Stimulated activated CD8-positive, alpha-beta memory T cell treated with anti-CD3 and anti-CD28 coated beads, Interleukin-15, amount 100 ng/mL, for 4 hours (primary cell): Measurements from ENCODE around the gene CXCR2.
A peak's percentile ranks its signal among the peaks of the same experiment; 100 is the strongest.
"Not testable (repeated sequence)": the region's sequence is repeated elsewhere in the genome, so short reads cannot be mapped to it uniquely, and the experiment has no call there.

Source experiments
- DNase-seq, 2 donors: peaks; one replicate each; pipeline ENCODE4 v3.0.0-alpha.2; 2020; ENCODE audit warnings: low read depth in 2 of 2

CXCR2 gene

DNA sequence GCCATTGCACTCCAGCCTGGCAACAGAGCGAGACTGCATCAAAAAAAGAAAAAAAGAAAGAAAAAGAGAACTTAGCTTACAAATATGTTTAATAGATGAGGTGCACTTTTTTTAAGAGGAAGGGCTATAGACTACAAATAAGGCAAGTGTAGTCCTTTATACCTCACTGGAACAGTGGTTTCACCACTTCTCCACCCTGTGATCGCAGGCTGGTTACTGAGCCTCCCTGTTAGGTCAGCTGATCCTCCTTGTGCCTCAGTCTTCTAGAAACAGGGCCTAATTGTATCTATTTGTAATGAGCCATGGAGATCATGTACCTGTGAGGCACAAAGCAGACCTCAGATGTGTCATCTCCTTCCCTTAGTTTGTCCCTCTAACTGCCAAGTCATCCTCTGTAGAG lies 4.5 kb downstream of the CXCR2 start:
- DNase-seq: no peak

DNA sequence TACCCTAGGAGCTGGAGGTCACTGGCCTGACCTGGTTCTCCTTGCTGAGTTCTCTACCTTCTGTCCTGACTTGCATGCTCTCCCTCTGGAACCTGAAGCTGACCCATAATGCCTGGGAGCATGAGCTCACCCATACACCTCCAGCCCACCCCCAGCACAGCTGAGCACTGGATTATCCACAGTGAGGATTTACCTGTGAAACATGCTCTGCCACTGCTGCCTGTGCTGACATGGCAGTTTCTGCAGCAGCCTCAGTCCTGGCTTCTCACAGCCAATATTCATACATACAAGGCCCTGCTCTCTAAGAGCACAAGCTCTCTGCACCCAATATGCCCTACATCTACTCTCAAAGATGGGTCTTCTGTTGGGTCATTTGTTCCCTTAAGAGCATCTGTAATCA lies 5.0 kb downstream of the CXCR2 start:
- DNase-seq: no peak

DNA sequence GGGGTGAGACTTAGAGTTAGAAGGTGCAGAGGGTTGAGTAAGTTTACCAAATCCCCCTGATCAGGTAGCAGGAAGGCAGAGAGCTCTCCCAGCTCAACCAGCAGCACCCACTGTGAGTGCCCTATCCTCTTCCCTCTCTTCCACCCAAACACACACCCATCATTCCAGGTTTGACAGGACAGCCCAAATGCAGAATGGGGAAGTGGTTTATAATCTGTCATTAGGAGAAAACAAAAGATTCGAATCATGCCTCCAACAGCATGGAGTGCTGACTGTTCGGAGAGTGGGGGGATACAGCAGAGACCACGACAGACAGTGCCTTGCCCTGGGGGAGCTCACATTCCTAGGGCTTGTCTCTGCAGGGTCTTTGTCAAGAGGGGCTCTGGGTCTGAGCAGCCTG lies 11.7 kb downstream of the CXCR2 start:
- no peak for DNase-seq

DNA sequence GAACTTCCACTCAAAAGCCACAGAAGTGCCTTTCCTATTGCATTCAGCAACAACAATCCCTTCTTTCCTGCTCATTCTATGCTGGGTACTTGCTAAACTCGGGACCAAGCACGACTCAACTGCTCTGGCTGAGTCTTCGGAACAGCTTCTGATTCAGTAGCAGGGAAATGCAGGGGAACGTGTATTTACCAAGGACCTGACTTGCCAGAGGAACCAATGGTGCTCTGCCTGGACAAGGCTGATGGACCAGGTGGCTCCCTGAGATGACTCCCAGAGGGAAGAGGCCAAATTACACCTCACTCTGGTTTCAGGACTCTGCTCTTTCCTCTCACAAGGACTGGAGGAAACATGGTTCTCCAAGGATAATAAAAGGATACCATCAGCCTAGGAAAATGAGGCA lies 12.2 kb downstream of the CXCR2 start:
- no peak for DNase-seq

DNA sequence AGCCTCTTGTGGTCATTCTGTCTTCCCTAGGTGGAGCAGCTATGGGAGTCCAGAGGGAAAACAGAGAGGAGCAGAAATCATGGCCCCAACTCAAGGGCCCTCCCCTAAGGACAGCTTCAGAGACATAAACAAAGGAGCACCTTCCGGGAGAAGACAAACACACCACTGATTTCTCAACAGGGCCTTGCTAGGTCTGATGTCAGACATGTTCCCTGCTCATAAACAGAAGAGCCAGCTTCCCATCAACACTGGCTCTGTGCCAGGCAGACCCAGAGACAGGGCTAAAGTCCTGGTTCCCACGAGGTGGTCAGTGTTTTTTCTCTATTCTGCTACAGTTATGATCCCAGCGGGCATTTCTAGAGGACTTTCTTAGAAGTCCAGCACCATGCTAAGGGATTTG lies 19.3 kb downstream of the CXCR2 start:
- no peak for DNase-seq

DNA sequence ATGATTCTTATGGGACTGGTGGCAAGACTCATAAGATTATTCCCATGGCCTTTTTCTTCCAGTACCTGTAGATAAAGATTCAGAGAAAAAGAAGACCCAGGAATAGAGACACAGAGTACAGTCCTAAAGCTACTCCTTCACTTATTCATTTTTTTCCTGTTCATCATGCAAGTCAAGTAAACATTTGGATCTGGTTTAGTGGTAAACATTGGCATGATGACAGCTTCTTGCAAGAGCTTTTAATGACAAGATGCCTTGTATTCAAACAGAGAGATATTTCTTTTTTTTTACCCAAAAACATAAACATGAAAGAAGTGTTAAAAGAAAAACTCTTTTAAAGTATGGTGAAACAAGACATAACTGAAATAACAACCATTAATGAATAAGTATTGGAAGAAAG lies 20.2 kb downstream of the CXCR2 start:
- DNase-seq: no peak

DNA sequence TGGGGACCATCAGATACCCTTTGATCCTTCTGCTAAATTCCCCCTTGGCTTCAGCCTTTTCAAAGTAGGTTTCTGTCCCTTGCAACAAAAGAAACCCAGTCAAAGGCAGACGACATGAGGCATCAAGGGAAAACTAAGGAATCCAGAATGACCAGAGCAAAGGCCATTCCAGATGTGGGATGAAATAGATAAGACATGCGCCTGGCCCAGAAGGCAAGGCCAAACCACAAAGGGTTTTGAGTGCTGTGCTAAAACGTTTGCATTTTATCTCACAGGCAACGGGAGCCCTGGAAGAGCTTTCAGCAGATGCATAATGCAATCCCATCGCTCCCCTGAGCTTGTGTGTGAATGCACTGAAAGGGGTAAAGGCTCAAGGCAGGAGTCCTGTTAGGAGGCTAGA lies 23.3 kb downstream of the CXCR2 start:
- DNase-seq: no peak

DNA sequence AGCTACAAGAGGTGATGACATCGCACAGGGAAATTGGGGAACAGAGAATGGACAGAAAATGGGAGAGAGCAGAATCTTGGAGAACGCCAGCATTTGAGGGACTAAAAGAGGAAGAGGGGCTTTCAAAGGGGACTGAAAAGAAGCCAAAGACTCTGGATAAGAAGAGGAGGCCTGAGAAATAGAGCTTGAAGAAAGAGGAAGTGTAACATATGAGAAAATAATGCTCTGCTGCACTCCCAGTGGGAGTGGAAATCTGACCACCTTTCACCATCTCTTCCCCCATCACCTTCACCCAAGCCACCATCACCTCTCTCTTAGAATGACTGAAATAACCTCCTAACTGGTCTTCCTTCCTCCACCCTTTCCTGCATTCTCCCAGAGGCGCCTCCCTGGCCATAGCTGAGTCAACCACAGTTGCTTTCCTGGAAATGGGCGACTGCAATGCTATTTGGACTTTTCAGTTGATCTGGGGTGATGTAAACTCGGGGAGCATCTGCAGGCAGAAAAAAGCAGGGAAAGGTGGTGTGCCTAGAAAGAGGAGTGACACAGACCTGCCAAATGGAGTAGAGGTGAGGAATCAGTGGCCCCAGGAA lies 24.1 kb downstream of the CXCR2 start:
- no peak for DNase-seq

DNA sequence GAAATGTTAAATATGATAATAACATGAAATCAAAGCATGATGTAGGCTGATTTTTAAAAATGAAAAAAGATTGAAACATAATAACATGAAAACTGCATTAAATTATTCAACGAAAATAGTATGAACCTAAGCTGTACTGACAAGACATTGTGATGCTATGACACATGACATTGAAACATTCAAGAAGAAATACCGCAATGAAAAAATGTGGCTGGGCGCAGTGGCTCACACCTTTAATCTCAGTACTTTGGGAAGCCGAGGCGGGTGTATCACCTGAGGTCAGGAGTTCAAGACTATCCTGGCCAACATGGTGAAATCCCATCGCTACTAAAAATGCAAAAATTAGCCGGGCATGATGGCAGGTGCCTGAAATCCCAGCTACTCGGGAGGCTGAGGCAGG lies 26.3 kb downstream of the CXCR2 start:
- DNase-seq: no peak

DNA sequence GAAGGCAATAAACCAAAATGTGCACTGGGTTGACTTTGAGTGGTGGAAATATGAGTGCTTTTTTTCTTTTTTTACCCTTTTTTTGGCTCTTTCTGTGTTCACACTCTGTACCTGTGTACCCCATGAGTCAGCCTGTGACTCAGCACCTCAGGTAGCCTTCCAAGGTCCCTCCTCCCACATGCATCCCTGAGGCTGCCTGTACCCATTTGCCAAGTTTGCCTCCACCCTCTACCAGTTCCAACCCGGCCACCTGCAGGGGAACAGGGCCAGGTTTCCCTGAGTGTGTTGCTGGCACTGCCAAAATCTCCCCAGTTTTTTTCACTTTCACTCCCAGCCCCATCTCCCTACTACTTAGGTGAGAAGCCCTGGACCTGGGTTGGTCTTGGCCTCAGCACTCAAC lies 26.9 kb downstream of the CXCR2 start:
- no peak for DNase-seq

DNA sequence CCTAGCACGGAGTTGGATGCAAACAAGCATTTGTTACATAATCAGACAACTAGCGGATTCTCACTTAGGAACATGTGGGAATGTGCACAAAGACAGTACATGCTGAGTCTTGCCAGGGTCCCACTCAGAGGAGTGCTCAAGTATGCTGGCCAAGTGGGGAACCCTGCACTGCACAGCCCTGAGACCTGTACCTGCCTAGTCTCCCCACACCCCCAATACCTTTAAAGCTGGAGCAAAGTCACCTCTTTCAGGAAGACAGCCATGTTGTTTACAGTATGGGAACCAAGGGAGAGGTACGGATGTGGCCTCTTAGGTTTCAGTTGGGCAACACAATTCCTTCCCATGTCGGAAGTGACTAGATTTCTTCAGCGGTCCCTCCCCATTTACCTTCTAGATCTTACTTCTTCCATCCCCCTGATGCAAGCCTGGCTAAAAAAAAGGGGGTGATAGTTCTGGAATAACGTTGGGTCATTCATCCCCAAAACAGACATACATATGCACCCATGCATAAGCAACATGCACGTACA lies 30.2 kb downstream of the CXCR2 start:
- DNase-seq: no peak

DNA sequence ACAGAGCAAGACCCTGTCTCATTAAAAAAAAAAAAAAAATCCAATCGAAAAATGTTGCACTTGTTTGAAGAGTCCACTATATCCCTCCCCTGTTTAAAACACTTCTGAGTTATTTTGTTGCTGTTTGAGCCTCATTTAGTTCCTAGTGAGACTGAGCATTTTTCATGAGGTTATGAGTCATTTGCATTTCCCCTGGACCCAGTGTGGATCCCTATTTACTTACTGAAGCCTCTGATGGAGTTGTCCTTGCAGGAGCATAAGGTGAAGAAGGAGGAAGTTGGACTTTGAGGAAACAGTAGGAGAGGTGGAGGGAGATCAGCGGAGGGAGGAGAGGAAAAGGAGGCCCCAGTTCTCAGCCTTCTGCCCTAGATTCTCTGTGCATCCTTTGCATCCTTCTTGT lies 35.8 kb downstream of the CXCR2 start:
- no peak for DNase-seq

DNA sequence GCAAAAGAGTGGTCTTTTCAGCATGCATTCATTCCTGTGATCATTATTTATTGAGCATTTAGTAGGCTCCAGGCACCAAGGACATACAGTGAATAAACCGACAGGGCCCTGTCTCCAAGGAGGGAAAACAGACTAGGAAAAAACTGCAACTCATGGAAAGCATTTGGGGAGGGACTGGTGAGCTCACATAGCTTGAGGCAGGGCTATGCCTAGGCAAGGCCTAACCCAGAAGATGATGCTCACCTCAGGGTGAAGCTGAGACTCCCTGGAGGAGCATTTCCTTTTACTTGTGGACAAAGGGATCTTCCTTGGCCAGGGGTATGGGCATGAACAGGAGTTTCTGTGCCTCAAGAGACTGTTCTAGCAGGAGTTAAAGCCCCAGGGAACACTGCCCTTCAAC lies 37.0 kb downstream of the CXCR2 start:
- DNase-seq: no peak

DNA sequence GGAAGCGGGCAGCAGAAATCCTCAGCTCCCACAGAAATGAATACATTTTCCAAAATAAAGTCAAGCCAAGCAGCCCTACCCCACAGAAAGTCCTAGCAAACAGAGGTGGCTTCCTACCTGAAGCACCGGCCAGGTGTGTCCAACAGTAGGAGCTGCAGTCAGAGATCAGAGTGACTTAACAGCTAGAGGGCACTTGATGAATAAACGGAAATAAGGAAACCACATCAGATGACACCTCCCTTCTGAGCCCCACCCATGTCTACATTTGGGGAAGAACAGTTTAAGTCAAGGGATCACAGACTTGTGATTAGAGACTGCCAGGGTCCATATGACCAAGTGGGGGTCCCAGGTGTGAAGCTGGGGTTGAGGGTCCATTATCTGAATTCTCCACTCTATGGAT lies 41.0 kb downstream of the CXCR2 start, which contains the start of gene CXCR1:
Gene CXCR1, minus strand, starts transcription at position 172 of the 400 bp plus-strand sequence. CDS start 1,751 bp downstream, outside the sequence.
- peak in 1 of 2 donors; percentile 9 for DNase-seq

DNA sequence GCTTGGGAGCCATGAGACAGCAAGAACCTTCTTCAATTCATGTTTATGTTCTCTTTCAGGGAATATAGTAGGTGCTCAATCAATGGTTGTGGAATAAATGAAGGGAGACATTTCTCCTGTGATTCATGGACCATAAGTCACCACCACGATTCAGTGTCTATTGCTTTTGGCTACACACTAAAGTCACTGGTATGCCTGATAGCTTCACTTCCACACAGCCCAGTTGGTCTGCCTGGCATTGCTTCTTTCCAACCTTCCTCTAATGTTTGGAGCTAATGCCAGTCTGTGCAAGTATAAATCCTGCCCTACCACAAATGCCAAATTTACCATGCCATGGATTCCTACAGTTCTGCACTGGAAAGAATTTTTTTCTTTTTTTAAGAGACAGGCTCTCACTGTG lies 42.2 kb downstream of the CXCR2 start:
- DNase-seq: no peak

DNA sequence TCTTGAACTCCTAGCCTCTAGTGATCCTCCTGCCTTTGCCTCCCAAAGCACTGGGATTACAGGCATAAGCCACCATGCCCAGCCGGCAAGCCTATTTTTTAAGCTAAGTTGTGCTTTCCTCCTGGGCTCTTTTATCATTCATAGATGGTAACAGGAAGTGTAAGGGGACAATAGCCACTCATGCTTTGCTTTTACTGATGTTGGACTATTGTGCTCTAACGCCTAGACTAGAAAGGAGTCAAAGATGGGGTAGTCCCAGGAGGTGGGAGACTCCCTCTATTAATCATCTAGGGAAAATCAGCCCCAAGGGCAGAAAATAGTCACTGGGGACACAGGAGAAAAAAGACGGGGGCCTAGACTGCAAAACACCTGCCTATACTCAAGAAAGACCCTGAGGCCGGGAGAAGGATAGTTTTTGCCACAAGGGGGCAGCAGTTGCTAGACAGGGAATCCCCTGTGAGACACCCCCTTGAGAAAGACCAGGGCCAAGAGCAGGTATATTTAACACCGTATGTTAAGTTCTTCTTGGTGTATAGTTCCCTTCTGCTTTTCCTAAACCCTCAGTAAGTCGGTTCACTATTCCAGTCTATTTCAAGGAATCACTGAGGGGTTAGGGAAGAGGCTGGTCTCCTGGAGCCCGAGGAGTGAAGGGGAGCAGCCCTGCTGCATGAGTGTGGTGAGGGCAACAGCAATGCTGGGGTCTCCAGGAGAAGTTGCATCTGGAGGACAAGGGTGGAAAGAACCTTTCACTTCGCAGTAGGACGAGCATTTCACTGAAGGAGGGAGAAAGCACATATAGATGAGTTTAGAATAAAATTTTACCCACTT lies 43.0 kb downstream of the CXCR2 start:
- peak; percentile 30 to 59 for DNase-seq

DNA sequence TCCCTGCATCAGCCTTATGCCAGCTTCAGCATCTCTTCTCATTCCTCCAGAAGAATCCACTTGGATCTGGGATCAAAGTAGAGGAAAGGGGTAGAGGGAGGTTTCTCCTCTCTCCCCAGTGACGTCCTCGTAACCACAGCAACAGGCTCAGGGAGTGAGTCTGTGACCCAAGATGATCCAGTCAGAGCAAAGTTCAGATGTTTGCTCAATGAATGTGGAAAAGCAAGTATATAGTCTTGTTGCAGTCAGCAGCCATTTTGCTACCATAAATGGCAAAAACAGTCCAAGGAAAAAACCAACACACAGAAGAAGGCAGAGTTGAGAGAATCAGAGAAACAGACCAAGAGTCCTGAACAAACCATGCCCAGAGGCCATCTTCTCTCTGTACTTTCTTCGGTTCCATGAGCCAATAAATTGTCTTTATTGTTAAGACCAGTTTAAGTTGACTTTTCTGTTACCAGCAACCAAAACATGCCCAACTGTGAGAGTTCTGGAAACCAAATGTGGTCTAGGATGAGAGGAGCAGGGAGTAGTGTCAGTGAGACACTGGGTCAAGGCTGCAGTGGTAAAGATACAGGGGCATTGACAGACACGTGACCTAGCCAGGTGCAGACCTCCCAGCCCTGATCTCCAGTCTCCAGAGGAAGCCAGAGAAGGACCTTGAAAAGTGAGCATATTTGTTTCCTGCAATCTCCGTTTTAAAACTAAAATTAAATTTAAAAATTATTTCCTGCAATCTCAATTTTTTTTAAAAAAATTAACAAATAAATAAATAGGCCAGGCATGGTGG lies 44.1 kb downstream of the CXCR2 start:
- no peak for DNase-seq

DNA sequence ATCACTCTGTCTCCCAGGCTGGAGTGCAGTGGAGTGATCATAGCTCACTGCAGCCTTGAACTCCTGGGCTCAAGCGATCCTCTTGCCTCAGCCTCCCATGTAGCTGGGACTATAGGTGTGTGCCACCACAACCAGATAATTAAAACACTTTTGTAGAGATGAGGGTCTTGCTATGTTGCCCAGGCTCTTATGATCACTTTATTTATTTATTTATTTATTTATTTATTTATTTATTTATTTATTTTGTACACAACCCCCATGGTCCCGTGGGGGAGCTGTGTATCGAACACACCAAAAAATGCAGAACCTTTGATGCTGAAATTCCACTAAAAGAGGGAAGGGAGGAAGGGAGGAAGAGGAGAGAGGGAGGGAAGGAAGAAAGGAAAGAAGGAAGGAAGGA lies 45.9 kb downstream of the CXCR2 start:
- not testable (repeated sequence) for DNase-seq

DNA sequence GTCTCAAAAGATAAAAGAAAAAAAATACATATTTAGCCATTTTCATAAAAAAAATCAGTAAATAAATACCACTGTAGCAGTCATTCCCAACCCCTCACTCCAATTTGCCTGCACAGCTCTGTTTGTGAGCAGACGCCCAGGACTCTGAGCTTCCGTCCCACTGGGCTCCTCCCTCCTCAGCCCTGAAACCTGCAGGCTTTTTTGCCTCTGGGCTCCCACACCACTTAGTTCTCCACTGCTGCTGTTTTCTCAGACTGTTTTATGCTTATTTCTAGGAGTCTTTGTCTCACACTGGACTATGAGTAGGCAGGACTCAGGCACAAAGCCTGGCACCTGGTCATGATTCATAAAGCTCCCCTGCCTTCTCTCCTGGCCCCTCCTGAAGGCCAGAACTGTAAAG lies 47.0 kb downstream of the CXCR2 start:
- DNase-seq: no peak

DNA sequence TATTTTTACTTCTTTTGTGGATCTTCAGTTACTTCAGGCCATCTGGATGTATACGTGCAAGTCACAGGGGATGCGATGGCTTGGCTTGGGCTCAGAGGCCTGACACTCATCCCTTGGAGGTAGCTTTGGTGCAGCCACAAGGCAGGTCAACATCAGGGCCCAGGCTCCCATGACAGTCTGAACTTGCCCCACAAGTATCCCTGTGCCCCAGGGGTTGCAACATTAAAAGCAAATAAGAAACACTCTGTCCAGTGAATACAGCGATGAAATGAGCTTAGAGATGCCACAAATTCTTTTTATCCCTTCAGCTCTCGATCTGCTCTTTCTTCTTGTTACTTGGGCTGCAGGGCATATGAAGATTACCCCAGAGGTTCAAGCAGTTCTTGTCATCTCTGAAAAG lies 54.0 kb downstream of the CXCR2 start:
- DNase-seq: no peak

DNA sequence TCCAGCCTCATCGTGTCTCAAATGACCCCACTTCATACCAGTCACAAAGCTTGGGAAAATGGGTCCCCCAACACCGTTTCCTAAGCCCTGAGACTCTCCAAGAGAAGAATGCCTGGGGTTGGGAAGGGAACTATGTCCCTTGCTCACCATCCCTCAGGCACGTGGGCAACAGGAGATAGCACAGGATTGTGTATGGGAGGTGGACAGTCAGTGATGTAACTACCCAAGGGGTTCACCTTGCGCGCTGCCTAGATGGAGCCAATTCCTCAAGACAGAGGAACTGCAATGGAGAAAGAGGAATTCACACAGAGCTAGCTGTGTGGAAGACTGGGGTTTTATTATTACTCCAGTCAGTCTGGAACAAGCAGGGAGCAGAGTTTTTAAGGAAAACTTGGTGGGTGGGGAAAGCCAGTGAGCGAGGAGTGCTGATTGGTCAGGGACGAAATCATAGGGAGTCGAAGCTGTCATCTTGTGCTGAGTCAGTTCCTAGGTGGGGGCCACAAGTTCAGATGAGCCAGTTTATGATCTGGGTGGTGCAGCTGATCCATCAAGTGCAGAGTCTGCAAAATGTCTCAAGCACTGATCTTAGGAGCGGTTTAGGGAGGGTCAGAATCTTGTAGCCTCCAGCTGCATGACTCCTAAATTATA lies 54.8 kb downstream of the CXCR2 start:
- DNase-seq: no peak

DNA sequence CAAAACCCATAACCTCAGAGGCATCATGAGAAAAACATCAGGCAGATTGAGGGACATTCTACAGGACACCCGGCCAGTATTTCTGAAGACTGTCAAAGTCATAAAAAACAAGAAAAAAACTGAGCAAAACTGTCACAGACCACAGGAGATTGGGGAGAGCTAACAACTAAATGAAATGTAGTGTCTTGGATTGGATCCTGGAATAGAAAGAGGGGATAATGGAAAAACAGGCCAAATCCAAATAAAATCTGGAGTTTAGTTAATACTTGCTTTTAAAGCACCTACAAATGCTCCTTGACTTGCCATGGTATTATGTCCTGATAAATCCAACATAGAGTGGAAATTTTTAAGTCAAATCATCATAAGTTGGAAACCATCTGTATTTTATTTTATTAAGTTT lies 58.5 kb downstream of the CXCR2 start:
- DNase-seq: no peak
